ENCODE results near the gene ANKRD35. TPM values are rescaled to one million over a fixed set of nuclear protein-coding genes. Genes with fewer than 3 reads are reported as not detected.

Gene ANKRD35
- total RNA-seq, 1 donor from 2014 or later, result 0.58 TPM

DNA sequence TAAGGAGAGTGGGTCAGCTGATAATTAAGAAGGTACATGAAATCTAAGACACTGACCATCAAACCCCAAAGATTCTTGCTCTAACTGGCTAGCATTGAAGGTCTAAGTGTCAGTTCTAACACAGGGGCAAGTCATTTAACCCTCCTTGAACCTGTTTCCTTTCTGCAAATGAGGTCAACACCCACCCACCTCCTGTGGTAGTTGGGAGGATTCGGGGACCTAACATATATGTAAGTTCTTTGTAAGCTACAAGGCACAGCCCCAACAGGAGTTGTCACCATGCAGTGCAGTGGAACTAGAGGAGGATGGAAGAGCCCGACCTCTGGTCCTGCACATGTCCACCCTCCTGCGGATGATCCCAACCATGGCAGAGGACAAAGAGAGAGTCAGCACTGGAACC, 37.8 kb downstream of the ANKRD35 start:
- Mint-ChIP-seq H3K36me3 (peaks cover 22% of the 10 kb centered on the region), H3K27ac (no peak overlapping the region), H3K27me3 (ENCODE audit: low read depth) (no peaks in the 10 kb centered on the region), H3K4me3 (no peak overlapping the region), H3K4me1 (peaks cover 5% of the 10 kb centered on the region), H3K9me3 (no peaks in the 10 kb centered on the region)
- TF ChIP-seq, protein P1, sequence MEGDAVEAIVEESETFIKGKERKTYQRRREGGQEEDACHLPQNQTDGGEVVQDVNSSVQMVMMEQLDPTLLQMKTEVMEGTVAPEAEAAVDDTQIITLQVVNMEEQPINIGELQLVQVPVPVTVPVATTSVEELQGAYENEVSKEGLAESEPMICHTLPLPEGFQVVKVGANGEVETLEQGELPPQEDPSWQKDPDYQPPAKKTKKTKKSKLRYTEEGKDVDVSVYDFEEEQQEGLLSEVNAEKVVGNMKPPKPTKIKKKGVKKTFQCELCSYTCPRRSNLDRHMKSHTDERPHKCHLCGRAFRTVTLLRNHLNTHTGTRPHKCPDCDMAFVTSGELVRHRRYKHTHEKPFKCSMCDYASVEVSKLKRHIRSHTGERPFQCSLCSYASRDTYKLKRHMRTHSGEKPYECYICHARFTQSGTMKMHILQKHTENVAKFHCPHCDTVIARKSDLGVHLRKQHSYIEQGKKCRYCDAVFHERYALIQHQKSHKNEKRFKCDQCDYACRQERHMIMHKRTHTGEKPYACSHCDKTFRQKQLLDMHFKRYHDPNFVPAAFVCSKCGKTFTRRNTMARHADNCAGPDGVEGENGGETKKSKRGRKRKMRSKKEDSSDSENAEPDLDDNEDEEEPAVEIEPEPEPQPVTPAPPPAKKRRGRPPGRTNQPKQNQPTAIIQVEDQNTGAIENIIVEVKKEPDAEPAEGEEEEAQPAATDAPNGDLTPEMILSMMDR (IDR thresholded peaks at IDR 0.05; ENCODE audit: unreplicated experiment), result no peak
- DNase-seq (ENCODE audit: low spot score in 2 of 2, unreplicated experiment in 2 of 2), result no peak

DNA sequence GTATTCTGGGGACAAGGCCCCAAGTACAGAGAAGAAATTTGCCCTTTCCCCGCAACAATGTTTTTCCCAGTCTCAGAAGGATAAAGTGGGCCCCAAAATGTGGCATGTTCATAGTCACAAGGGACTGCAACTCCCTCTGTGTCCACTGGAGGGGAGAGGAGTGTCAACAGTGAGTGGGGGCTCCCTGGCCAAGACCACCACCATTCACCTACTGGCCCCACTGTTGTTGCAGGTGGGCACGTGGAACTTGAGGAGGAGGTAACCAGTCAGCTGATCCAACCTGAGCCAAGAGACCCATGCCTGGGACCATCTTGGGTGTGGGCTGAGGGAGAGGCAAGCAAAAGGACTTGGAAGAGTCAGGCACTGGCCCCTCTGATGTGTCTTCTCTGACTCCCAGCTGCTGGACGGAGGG, 39.5 kb downstream of the ANKRD35 start:
- no peaks in the 10 kb centered on the region for H3K9me3 Mint-ChIP-seq
- no peaks in the 10 kb centered on the region for H3K27me3 Mint-ChIP-seq (ENCODE audit: low read depth)
- H3K27ac Mint-ChIP-seq, result peak overlapping the region; percentile 56
- H3K4me3 Mint-ChIP-seq, result no peak overlapping the region
- peaks cover 5% of the 10 kb centered on the region for H3K4me1 Mint-ChIP-seq
- no peak for DNase-seq (ENCODE audit: low spot score in 2 of 2, unreplicated experiment in 2 of 2)
- H3K36me3 Mint-ChIP-seq, result peaks cover 20% of the 10 kb centered on the region
- TF ChIP-seq, protein P1 (IDR thresholded peaks at IDR 0.05; ENCODE audit: unreplicated experiment), result peak; percentile 50

DNA sequence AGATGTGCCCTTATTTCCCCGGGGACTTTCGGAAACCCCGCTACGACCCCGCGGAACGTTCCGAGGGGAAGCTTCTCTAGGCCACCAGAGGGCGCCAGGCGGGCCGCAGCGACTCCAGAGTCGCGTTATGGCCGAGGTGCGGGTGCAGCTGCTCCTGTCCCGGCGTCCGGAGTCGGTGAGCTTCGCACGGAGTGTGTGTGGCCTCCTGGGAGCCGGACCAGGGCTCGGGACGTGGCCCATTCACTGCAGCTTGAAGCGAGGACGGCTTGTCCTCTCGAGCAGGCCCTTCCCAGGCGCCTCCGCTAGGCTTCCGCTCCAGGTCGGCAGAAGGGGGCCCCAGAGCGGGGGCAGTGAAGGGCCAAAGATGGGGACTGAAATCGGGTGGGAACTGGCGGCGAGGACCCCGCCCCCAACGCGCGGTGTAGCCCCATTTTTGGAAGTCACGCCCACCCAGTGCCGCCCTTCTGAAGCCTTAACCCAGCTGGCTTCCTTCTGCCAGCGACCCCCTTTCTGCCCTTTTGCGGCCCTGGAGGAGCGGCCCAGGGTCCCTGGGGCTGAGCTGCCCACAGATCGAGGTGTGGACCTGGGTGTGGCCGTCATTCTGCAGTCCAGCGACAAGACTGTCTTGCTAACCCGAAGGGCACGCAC, 40.0 kb downstream of the ANKRD35 start, which contains the start of gene NUDT17:
TSS of gene NUDT17 (plus strand) at position 117 of the 648 bp plus-strand sequence. CDS start at position 128, 11 bp downstream.
- peak within 1 kb of the TSS; percentile 56 for H3K27ac Mint-ChIP-seq
- H3K4me1 Mint-ChIP-seq, result peaks cover 5% of the 10 kb centered on the region
- no peaks in the 10 kb centered on the region for H3K27me3 Mint-ChIP-seq (ENCODE audit: low read depth)
- TF ChIP-seq, protein P1 (IDR thresholded peaks at IDR 0.05; ENCODE audit: unreplicated experiment), result peak; percentile 75
- DNase-seq (ENCODE audit: low spot score in 2 of 2, unreplicated experiment in 2 of 2), result peak; percentile 74 to 84
- no peaks in the 10 kb centered on the region for H3K9me3 Mint-ChIP-seq
- H3K36me3 Mint-ChIP-seq, result peaks cover 19% of the 10 kb centered on the region
- no peak within 1 kb of the TSS for H3K4me3 Mint-ChIP-seq

DNA sequence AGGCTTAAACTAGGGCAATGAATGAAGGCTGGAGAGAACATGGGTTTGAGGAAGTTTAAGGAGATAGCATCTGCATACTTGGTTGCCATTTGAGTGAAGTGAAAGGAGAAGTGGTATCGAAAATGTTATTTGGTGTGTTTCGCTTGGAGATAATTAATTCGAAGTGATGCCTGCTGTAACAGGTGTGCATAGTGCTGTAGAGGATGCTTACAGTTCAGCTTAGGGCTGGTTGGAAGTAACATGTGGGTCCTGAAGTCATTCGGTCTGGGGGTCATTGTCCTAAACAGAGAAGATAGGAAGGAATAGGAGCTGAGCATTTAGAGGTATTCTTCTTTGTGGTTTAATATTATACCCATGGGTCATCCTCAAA, 40.5 kb downstream of the ANKRD35 start:
- Mint-ChIP-seq H3K4me1 (peaks cover 5% of the 10 kb centered on the region), H3K27ac (no peak overlapping the region), H3K9me3 (no peaks in the 10 kb centered on the region), H3K36me3 (peaks cover 18% of the 10 kb centered on the region), H3K27me3 (ENCODE audit: low read depth) (no peaks in the 10 kb centered on the region), H3K4me3 (no peak overlapping the region)
- DNase-seq (ENCODE audit: low spot score in 2 of 2, unreplicated experiment in 2 of 2), result no peak
- TF ChIP-seq, protein P1 (IDR thresholded peaks at IDR 0.05; ENCODE audit: unreplicated experiment), result no peak

DNA sequence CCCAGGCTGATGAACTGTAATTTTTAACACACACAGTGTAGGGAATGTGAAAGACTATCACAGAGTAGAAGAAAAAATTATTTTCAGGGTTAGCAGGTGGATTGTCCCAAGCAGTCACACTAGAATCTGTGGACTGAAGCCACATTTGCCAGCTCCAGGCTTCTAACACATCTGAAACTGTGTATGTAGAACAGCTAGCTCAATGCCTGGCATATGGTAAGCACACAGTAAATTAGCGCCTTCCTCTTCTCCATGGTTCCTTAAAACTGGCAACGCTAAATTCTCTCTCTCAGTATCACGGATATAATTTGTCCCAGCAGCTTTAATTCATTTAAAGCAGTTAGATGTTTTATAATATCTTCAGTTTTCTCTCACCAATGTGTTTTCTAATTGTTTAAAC, 42.6 kb downstream of the ANKRD35 start:
- no peak overlapping the region for H3K27ac Mint-ChIP-seq
- H3K4me1 Mint-ChIP-seq, result peaks cover 5% of the 10 kb centered on the region
- H3K36me3 Mint-ChIP-seq, result peaks cover 20% of the 10 kb centered on the region
- H3K27me3 Mint-ChIP-seq (ENCODE audit: low read depth), result no peaks in the 10 kb centered on the region
- TF ChIP-seq, protein P1 (IDR thresholded peaks at IDR 0.05; ENCODE audit: unreplicated experiment), result no peak
- no peaks in the 10 kb centered on the region for H3K9me3 Mint-ChIP-seq
- H3K4me3 Mint-ChIP-seq, result no peak overlapping the region
- DNase-seq (ENCODE audit: low spot score in 2 of 2, unreplicated experiment in 2 of 2), result no peak
